ENCODE data around the gene SNAPC5. TPM values are rescaled to one million over a fixed set of nuclear protein-coding genes. Genes with fewer than 3 reads are reported as not detected.

The SNAPC5 gene
- total RNA-seq (2014; rRNA removed) (34.1 and 38.2 TPM in 2 replicates), Bru-seq, nascent RNA (percentile 75 among the genes with signal in this experiment), BruChase-seq, experiment 1, labeled RNA remaining after a 6-hour chase (percentile 80 among the genes with signal in this experiment), BruChase-seq, experiment 2, labeled RNA remaining after a 2-hour chase (percentile 73 among the genes with signal in this experiment)
- long read RNA-seq, transcript SNAPC5-202 (3 exons, 1,002 nt): major isoform, 19 of 33 reads
- long read RNA-seq, partial matches to known transcripts: 1 of 33 reads
- long read RNA-seq, other reads (novel, unspliced or antisense): 6 of 33 reads

- intact Hi-C loops (cut with micrococcal nuclease): loop anchor here (1.0 kb wide), 1 partner anchor 111 kb away; the partner anchor contains the start of gene MAP2K1
- peak within 1 kb of the TSS; percentile 90 for H3K4me3 ChIP-seq (ENCODE audit: low read length)
- H3K27me3 ChIP-seq (ENCODE audit: low read length): no peaks in the 10 kb centered on the region
- CTCF ChIA-PET: interaction anchor here (0.6 to 1.3 kb wide), 5 partner anchors 71 to 146 kb away, joined by 3 read pairs; partner anchors contain the start of gene MAP2K1
- H3K79me2 ChIP-seq (ENCODE audit: low read length): peaks cover 43% of the 10 kb centered on the region
- H3K9me2 ChIP-seq (replicated peaks; ENCODE audit: low read length): no peaks in the 10 kb centered on the region
- H3K27ac ChIP-seq (ENCODE audit: low read length): peak within 1 kb of the TSS; percentile 79
- H3K36me3 ChIP-seq (ENCODE audit: low read depth, low read length): peaks cover 45% of the 10 kb centered on the region
- H3K4me1 ChIP-seq (ENCODE audit: insufficient read depth, low read length): peaks cover 15% of the 10 kb centered on the region
- no TSS peak for BruUV-seq (replicated peaks)
- DNase-seq: peak; percentile 93
- H3K9me3 ChIP-seq (ENCODE audit: low read length): no peaks in the 10 kb centered on the region
- peak within 1 kb of the TSS; percentile 68 for H2AFZ ChIP-seq (ENCODE audit: low read length)
- H3F3A ChIP-seq (ENCODE audit: low read length, unreplicated experiment): peaks cover 29% of the 10 kb centered on the region
- ATAC-seq: peak; percentile 84
- H4K20me1 ChIP-seq (ENCODE audit: low read length): peaks cover 33% of the 10 kb centered on the region
- TF ChIP-seq CTCF (conservative IDR thresholded peaks at IDR 0.05; ENCODE audit: low read depth, low read length) (peak; percentile 92), EZH2 (IDR thresholded peaks at IDR 0.05; ENCODE audit: low read length, unreplicated experiment) (no peak), EZH2phosphoT487 (IDR thresholded peaks at IDR 0.05; ENCODE audit: borderline replicate concordance, low read length) (no peak)
- H3K9ac ChIP-seq (ENCODE audit: low read length): peak within 1 kb of the TSS; percentile 92
- POLR2A ChIA-PET (ENCODE audit: unreplicated experiment): interaction anchor here (0.7 kb wide), 1 partner anchor 206 kb away, joined by 4 read pairs; no protein-coding TSS in a partner anchor
- peak within 1 kb of the TSS; percentile 97 for H3K4me2 ChIP-seq (ENCODE audit: low read length)
Measured at GRCh38 chr15:66497502-66498455, at the start of gene SNAPC5. TSS of gene SNAPC5 (minus strand) at chr15:66497762. CDS start at chr15:66497731, 31 bp downstream.

GRCh38 chr15:66545255-66545654 lies 47.7 kb upstream of the SNAPC5 start:
- intact Hi-C loops (cut with micrococcal nuclease): no loop called here
- Histone ChIP-seq H3K79me2 (ENCODE audit: low read length) (no peaks in the 10 kb centered on the region), H3K27ac (ENCODE audit: low read length) (no peak overlapping the region), H3K36me3 (ENCODE audit: low read depth, low read length) (peaks cover 11% of the 10 kb centered on the region; the same call in 1 of the 2 replicates), H3K4me1 (ENCODE audit: insufficient read depth, low read length) (no peaks in the 10 kb centered on the region), H3K4me3 (ENCODE audit: low read length) (no peak overlapping the region), H3K9ac (ENCODE audit: low read length) (no peak overlapping the region), H3F3A (ENCODE audit: low read length, unreplicated experiment) (no peaks in the 10 kb centered on the region), H3K9me3 (ENCODE audit: low read length) (no peaks in the 10 kb centered on the region), H3K27me3 (ENCODE audit: low read length) (no peaks in the 10 kb centered on the region), H3K4me2 (ENCODE audit: low read length) (no peak overlapping the region), H2AFZ (ENCODE audit: low read length) (no peak overlapping the region), H3K9me2 (replicated peaks; ENCODE audit: low read length) (no peaks in the 10 kb centered on the region), H4K20me1 (ENCODE audit: low read length) (no peaks in the 10 kb centered on the region)
- DNase-seq (no peak), ATAC-seq (no peak)
- ChIA-PET CTCF (no interaction called here), POLR2A (ENCODE audit: unreplicated experiment) (no interaction called here)
- TF ChIP-seq EZH2phosphoT487 (IDR thresholded peaks at IDR 0.05; ENCODE audit: borderline replicate concordance, low read length): no peak
- TF ChIP-seq EZH2 (IDR thresholded peaks at IDR 0.05; ENCODE audit: low read length, unreplicated experiment): no peak
- TF ChIP-seq CTCF (conservative IDR thresholded peaks at IDR 0.05; ENCODE audit: low read depth, low read length): no peak
- no TSS peak for BruUV-seq (replicated peaks)

Measured in PC-3 (cell line).